HEK293 (cell line): ENCODE results near the gene HSPA8.

Experiments used
- EGR2 ChIP-seq: fragments of 450-650 bp; formaldehyde crosslinking; IDR thresholded peaks from 2 replicates; pipeline ENCODE4 v1.5.1; 2016; ENCODE audit warnings: low read depth, missing biosample characterization, missing genetic modification characterization
- HOXD13 ChIP-seq: sonication (generic); formaldehyde crosslinking; IDR thresholded peaks from 2 replicates; pipeline ENCODE4 v1.8.0; 2022; ENCODE audit warnings: missing genetic modification reagents, borderline replicate concordance
- OVOL3 ChIP-seq: fragments of 450-650 bp; formaldehyde crosslinking; IDR thresholded peaks from 2 replicates; pipeline ENCODE4 v1.5.1; 2016; ENCODE audit warnings: missing biosample characterization, missing genetic modification characterization
- REPIN1 ChIP-seq: fragments of 450-650 bp; formaldehyde crosslinking; IDR thresholded peaks from 2 replicates; pipeline ENCODE4 v1.5.1; 2017; ENCODE audit warnings: missing biosample characterization, missing genetic modification characterization, low read depth
- SCRT2 ChIP-seq: fragments of 450-650 bp; formaldehyde crosslinking; IDR thresholded peaks from 2 replicates; pipeline ENCODE4 v1.5.1; 2016; ENCODE audit warnings: missing biosample characterization, missing genetic modification characterization
- ZBTB17 ChIP-seq: fragments of 450-650 bp; formaldehyde crosslinking; IDR thresholded peaks from 2 replicates; pipeline ENCODE4 v1.5.1; 2016; ENCODE audit warnings: missing biosample characterization, missing genetic modification characterization
- ZFP37 ChIP-seq: fragments of 450-650 bp; formaldehyde crosslinking; IDR thresholded peaks from 2 replicates; pipeline ENCODE4 v1.5.1; 2016; ENCODE audit warnings: missing biosample characterization, missing genetic modification characterization
- ZNF19 ChIP-seq: fragments of 450-650 bp; formaldehyde crosslinking; IDR thresholded peaks from 2 replicates; pipeline ENCODE4; 2016; ENCODE audit warnings: missing biosample characterization, missing genetic modification characterization, low read depth
- ZNF416 ChIP-seq: fragments of 450-650 bp; formaldehyde crosslinking; IDR thresholded peaks from 2 replicates; pipeline ENCODE4 v1.5.1; 2016; ENCODE audit warnings: missing biosample characterization, missing genetic modification characterization
- ZNF501 ChIP-seq: fragments of 450-650 bp; formaldehyde crosslinking; IDR thresholded peaks from 2 replicates; pipeline ENCODE4 v1.5.1; 2016; ENCODE audit warnings: missing biosample characterization, missing genetic modification characterization
- ZNF530 ChIP-seq: fragments of 450-650 bp; formaldehyde crosslinking; IDR thresholded peaks from 2 replicates; pipeline ENCODE4 v1.5.1; 2016; ENCODE audit warnings: low read depth, missing biosample characterization, missing genetic modification characterization
- ZNF658 ChIP-seq: fragments of 450-650 bp; formaldehyde crosslinking; IDR thresholded peaks from 2 replicates; pipeline ENCODE4; 2016; ENCODE audit warnings: missing biosample characterization, missing genetic modification characterization
- ZNF660 ChIP-seq: fragments of 450-650 bp; IDR thresholded peaks from 2 replicates; pipeline ENCODE4 v1.5.1; 2018; ENCODE audit warnings: missing biosample characterization, mild to moderate bottlenecking, missing genetic modification characterization
- ZNF664 ChIP-seq: fragments of 450-650 bp; formaldehyde crosslinking; IDR thresholded peaks from 2 replicates; pipeline ENCODE4 v1.5.1; 2016; ENCODE audit warnings: missing biosample characterization, missing genetic modification characterization
- ZNF830 ChIP-seq: fragments of 450-650 bp; IDR thresholded peaks from 2 replicates; pipeline ENCODE4 v1.5.0; 2018; ENCODE audit warnings: missing biosample characterization, missing genetic modification characterization, low read depth, mild to moderate bottlenecking, moderate library complexity
- ZXDB ChIP-seq: fragments of 450-650 bp; formaldehyde crosslinking; IDR thresholded peaks from 2 replicates; pipeline ENCODE4 v1.5.1; 2016; ENCODE audit warnings: missing biosample characterization, missing genetic modification characterization
- TF ChIP-seq, protein P1 (sequence below): fragments of 450-650 bp; formaldehyde crosslinking; IDR thresholded peaks from 2 replicates; pipeline ENCODE4 v1.5.1; 2016; ENCODE audit warnings: missing biosample characterization, missing genetic modification characterization
- TF ChIP-seq, protein P2 (sequence below): fragments of 450-650 bp; formaldehyde crosslinking; IDR thresholded peaks from 2 replicates; pipeline ENCODE4 v1.5.1; 2016; ENCODE audit warnings: missing biosample characterization, missing genetic modification characterization
- TF ChIP-seq, protein P3 (sequence below): fragments of 450-650 bp; formaldehyde crosslinking; IDR thresholded peaks from 2 replicates; pipeline ENCODE4 v1.5.1; 2017; ENCODE audit warnings: missing biosample characterization, missing genetic modification characterization
- TF ChIP-seq, protein P4 (sequence below): fragments of 450-650 bp; formaldehyde crosslinking; IDR thresholded peaks from 2 replicates; pipeline ENCODE4 v1.5.1; 2017; ENCODE audit warnings: missing biosample characterization, missing genetic modification characterization
- TF ChIP-seq, protein P5 (sequence below): fragments of 450-650 bp; IDR thresholded peaks from 2 replicates; pipeline ENCODE4 v1.5.1; 2018; ENCODE audit warnings: missing biosample characterization, mild to moderate bottlenecking, missing genetic modification characterization
- TF ChIP-seq, protein P6 (sequence below): fragments of 450-650 bp; formaldehyde crosslinking; IDR thresholded peaks from 2 replicates; pipeline ENCODE4 v1.5.1; 2016; ENCODE audit warnings: missing biosample characterization, missing genetic modification characterization
- TF ChIP-seq, protein P7 (sequence below): fragments of 450-650 bp; formaldehyde crosslinking; conservative IDR thresholded peaks from 2 replicates; pipeline ENCODE4 v1.5.1; 2016; ENCODE audit warnings: low read depth, missing biosample characterization, missing genetic modification characterization

HSPA8 gene

DNA sequence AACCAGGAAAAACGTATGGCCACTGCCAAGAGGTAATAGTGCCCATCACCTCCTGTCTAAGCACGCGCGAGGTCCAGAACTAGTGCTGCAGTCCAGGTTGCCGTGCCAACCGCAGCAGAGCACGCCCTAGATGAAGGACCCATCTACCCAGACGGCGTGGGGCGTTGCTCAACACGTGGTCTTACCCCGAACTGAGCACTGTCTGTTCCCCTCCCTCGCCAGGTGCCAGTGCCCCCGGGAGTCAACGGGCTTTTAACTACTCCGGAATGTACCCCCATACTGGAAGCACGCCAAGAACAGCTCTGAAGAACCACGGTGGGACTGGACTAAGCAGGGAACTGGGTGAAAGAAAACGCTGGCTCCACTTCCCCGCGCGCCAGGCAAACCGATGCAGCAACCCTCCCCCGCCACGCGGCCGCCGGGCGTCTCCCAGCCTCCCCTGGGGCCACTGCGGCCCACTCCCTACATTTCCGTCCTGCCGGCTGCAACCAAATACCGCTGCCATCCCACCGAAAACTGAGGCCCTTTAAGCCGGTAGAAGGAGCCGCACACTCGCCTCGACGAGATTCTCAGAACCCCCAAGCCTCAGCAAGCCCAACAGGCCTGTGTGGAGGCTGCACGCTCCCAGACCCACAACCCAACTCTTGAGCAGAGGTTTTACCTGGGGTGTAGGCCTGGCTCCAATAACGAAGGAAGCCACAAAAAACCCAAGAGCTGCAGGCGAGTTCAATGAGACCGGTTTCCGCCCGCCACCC is at the start of gene HSPA8 (continued):
- TF ChIP-seq, protein P1, sequence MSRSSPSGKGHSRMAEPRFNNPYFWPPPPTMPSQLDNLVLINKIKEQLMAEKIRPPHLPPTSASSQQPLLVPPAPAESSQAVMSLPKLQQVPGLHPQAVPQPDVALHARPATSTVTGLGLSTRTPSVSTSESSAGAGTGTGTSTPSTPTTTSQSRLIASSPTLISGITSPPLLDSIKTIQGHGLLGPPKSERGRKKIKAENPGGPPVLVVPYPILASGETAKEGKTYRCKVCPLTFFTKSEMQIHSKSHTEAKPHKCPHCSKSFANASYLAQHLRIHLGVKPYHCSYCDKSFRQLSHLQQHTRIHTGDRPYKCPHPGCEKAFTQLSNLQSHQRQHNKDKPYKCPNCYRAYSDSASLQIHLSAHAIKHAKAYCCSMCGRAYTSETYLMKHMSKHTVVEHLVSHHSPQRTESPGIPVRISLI (tag by site-specific recombination) = no peak
- TF ChIP-seq ZNF660 (tag by site-specific recombination) = peak; percentile 74; the same call in 1 of the 2 replicates
- peak; percentile 50; the same call in 1 of the 2 replicates for TF ChIP-seq ZNF501 (tag by site-specific recombination)
- TF ChIP-seq, protein P2, sequence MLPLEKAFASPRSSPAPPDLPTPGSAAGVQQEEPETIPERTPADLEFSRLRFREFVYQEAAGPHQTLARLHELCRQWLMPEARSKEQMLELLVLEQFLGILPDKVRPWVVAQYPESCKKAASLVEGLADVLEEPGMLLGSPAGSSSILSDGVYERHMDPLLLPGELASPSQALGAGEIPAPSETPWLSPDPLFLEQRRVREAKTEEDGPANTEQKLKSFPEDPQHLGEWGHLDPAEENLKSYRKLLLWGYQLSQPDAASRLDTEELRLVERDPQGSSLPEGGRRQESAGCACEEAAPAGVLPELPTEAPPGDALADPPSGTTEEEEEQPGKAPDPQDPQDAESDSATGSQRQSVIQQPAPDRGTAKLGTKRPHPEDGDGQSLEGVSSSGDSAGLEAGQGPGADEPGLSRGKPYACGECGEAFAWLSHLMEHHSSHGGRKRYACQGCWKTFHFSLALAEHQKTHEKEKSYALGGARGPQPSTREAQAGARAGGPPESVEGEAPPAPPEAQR (tag by site-specific recombination) = no peak
- TF ChIP-seq ZNF830 (tag by site-specific recombination) = no peak
- TF ChIP-seq ZBTB17 (tag by site-specific recombination) = no peak
- TF ChIP-seq ZNF530 (tag by site-specific recombination) = no peak
- TF ChIP-seq, protein P3, sequence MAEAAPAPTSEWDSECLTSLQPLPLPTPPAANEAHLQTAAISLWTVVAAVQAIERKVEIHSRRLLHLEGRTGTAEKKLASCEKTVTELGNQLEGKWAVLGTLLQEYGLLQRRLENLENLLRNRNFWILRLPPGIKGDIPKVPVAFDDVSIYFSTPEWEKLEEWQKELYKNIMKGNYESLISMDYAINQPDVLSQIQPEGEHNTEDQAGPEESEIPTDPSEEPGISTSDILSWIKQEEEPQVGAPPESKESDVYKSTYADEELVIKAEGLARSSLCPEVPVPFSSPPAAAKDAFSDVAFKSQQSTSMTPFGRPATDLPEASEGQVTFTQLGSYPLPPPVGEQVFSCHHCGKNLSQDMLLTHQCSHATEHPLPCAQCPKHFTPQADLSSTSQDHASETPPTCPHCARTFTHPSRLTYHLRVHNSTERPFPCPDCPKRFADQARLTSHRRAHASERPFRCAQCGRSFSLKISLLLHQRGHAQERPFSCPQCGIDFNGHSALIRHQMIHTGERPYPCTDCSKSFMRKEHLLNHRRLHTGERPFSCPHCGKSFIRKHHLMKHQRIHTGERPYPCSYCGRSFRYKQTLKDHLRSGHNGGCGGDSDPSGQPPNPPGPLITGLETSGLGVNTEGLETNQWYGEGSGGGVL (tag by site-specific recombination) = no peak
- TF ChIP-seq HOXD13 = 0 out of 2 replicates have a peak, but pooled peaks have one; percentile 10
- no peak for TF ChIP-seq EGR2 (tag by site-specific recombination)
- TF ChIP-seq ZNF19 (tag by site-specific recombination) = no peak
- TF ChIP-seq ZNF658 (tag by site-specific recombination) = no peak
- TF ChIP-seq, protein P4, sequence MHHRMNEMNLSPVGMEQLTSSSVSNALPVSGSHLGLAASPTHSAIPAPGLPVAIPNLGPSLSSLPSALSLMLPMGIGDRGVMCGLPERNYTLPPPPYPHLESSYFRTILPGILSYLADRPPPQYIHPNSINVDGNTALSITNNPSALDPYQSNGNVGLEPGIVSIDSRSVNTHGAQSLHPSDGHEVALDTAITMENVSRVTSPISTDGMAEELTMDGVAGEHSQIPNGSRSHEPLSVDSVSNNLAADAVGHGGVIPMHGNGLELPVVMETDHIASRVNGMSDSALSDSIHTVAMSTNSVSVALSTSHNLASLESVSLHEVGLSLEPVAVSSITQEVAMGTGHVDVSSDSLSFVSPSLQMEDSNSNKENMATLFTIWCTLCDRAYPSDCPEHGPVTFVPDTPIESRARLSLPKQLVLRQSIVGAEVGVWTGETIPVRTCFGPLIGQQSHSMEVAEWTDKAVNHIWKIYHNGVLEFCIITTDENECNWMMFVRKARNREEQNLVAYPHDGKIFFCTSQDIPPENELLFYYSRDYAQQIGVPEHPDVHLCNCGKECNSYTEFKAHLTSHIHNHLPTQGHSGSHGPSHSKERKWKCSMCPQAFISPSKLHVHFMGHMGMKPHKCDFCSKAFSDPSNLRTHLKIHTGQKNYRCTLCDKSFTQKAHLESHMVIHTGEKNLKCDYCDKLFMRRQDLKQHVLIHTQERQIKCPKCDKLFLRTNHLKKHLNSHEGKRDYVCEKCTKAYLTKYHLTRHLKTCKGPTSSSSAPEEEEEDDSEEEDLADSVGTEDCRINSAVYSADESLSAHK = 0 out of 2 replicates have a peak, but pooled peaks have one; percentile 27
- TF ChIP-seq ZFP37 (tag by site-specific recombination) = peak; percentile 65; the same call in 1 of the 2 replicates
- TF ChIP-seq OVOL3 (tag by site-specific recombination) = no peak
- TF ChIP-seq, protein P5, sequence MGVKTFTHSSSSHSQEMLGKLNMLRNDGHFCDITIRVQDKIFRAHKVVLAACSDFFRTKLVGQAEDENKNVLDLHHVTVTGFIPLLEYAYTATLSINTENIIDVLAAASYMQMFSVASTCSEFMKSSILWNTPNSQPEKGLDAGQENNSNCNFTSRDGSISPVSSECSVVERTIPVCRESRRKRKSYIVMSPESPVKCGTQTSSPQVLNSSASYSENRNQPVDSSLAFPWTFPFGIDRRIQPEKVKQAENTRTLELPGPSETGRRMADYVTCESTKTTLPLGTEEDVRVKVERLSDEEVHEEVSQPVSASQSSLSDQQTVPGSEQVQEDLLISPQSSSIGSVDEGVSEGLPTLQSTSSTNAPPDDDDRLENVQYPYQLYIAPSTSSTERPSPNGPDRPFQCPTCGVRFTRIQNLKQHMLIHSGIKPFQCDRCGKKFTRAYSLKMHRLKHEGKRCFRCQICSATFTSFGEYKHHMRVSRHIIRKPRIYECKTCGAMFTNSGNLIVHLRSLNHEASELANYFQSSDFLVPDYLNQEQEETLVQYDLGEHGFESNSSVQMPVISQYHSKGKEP (tag by site-specific recombination) = no peak
- TF ChIP-seq, protein P6, sequence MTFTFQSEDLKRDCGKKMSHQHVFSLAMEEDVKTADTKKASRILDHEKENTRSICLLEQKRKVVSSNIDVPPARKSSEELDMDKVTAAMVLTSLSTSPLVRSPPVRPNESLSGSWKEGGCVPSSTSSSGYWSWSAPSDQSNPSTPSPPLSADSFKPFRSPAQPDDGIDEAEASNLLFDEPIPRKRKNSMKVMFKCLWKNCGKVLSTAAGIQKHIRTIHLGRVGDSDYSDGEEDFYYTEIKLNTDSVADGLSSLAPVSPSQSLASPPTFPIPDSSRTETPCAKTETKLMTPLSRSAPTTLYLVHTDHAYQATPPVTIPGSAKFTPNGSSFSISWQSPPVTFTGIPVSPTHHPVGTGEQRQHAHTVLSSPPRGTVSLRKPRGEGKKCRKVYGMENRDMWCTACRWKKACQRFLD (tag by site-specific recombination) = no peak
- TF ChIP-seq REPIN1 (tag by site-specific recombination) = no peak
- TF ChIP-seq ZXDB (tag by site-specific recombination) = 0 out of 2 replicates have a peak, but pooled peaks have one; percentile 6
- no peak for TF ChIP-seq ZNF416 (tag by site-specific recombination)
- TF ChIP-seq, protein P7, sequence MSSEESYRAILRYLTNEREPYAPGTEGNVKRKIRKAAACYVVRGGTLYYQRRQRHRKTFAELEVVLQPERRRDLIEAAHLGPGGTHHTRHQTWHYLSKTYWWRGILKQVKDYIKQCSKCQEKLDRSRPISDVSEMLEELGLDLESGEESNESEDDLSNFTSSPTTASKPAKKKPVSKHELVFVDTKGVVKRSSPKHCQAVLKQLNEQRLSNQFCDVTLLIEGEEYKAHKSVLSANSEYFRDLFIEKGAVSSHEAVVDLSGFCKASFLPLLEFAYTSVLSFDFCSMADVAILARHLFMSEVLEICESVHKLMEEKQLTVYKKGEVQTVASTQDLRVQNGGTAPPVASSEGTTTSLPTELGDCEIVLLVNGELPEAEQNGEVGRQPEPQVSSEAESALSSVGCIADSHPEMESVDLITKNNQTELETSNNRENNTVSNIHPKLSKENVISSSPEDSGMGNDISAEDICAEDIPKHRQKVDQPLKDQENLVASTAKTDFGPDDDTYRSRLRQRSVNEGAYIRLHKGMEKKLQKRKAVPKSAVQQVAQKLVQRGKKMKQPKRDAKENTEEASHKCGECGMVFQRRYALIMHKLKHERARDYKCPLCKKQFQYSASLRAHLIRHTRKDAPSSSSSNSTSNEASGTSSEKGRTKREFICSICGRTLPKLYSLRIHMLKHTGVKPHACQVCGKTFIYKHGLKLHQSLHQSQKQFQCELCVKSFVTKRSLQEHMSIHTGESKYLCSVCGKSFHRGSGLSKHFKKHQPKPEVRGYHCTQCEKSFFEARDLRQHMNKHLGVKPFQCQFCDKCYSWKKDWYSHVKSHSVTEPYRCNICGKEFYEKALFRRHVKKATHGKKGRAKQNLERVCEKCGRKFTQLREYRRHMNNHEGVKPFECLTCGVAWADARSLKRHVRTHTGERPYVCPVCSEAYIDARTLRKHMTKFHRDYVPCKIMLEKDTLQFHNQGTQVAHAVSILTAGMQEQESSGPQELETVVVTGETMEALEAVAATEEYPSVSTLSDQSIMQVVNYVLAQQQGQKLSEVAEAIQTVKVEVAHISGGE (tag by site-specific recombination) = no peak; the same call in 1 of the 2 replicates
- no peak for TF ChIP-seq ZNF664 (tag by site-specific recombination)
- peak; percentile 28; the same call in 1 of the 2 replicates for TF ChIP-seq SCRT2
